Upper lobe of left lung (tissue), 6 donors: ENCODE measurements around the gene PDE4D. TPM values are rescaled to one million over a fixed set of nuclear protein-coding genes. Genes with fewer than 3 reads are reported as not detected.

Experiments used
- ATAC-seq, 2 donors: fragments of 200-7000 bp; cut with Tn5 transposase; one replicate each; pipeline ENCODE4 v1.9.1; 2022; ENCODE audit warnings: mild to moderate bottlenecking in 2 of 2, moderate library complexity in 2 of 2; ENCODE audit not compliant: low FRiP score in 2 of 2
- DNase-seq, 2 donors: peaks; one replicate each; pipeline ENCODE4 v3.0.0-alpha.2; 2019 to 2020
- H3K27ac ChIP-seq, 4 donors: fragments of 200-600 bp; sonication (generic); one replicate each; pipeline ENCODE4 v1.5.1; 2016 to 2019
- H3K27me3 ChIP-seq, 4 donors: fragments of 200-600 bp; sonication (generic); one replicate each; pipeline ENCODE4 v1.5.1; 2017 to 2019
- H3K36me3 ChIP-seq, 4 donors: fragments of 200-600 bp; sonication (generic); one replicate each; pipeline ENCODE4 v1.5.1; 2016 to 2019
- H3K4me1 ChIP-seq, 4 donors: fragments of 200-600 bp; sonication (generic); one replicate each; pipeline ENCODE4 v1.5.1; 2018 to 2019
- H3K4me3 ChIP-seq, 4 donors: fragments of 200-600 bp; sonication (generic); one replicate each; pipeline ENCODE4 v1.5.1; 2017 to 2019; ENCODE audit warnings: mild to moderate bottlenecking in 2 of 4, moderate library complexity in 1 of 4
- H3K9me3 ChIP-seq, 4 donors: fragments of 200-600 bp; sonication (generic); one replicate each; pipeline ENCODE4 v1.5.1; 2018 to 2019
- EP300 ChIP-seq, 4 donors: sonication (generic); formaldehyde crosslinking; IDR thresholded peaks; one replicate each; pipeline ENCODE4 v1.5.1; 2017; ENCODE audit warnings: antibody characterized with exemption in 4 of 4, control low read depth in 2 of 4
- POLR2A ChIP-seq, 4 donors: fragments of 450-650 bp; IDR thresholded peaks; one replicate each; pipeline ENCODE4 v1.5.1; 2016 to 2017; ENCODE audit warnings: antibody characterized with exemption in 4 of 4, mild to moderate bottlenecking in 2 of 4
- POLR2AphosphoS5 ChIP-seq, 2 donors: sonication (generic); formaldehyde crosslinking; IDR thresholded peaks; one replicate each; pipeline ENCODE4 v1.5.1; 2017; ENCODE audit warnings: antibody characterized with exemption in 2 of 2
- WGBS, 2 donors: methylation state at CpG; one replicate each; pipeline ENCODE4 v1.1.5; 2017 to 2018; 5-methylcytosine and 5-hydroxymethylcytosine counted together
- total RNA-seq, 6 donors: library from RNA; depleted of rRNA in 4 of 6; stranded (reverse); fragments of >200 nt in 4 of 6; gene quantifications; one replicate each; pipeline versions ENCODE4 v1.1.0 to v1.2.1, GENCODE V29; 2016 to 2021
- TF ChIP-seq, protein P1 (sequence below), 6 experiments: fragments of 450-650 bp in 4 of 6; fragments of 200-600 bp in 2 of 6; sonication (generic) in 2 of 6; IDR thresholded peaks; one replicate each; pipeline ENCODE4 v1.5.1; 2016 to 2019; ENCODE audit warnings: antibody characterized with exemption in 6 of 6
- donor health status: DM: no; HTN: no; CAD: no; lungs with moderate emphysema.
- donor health status: DM: no; HTN: yes; CAD: no; lungs with severe emphysema.

The PDE4D gene
- total RNA-seq, 6 donors from 2014 or later, result 50.4 to 188 (median 84.0) TPM

DNA sequence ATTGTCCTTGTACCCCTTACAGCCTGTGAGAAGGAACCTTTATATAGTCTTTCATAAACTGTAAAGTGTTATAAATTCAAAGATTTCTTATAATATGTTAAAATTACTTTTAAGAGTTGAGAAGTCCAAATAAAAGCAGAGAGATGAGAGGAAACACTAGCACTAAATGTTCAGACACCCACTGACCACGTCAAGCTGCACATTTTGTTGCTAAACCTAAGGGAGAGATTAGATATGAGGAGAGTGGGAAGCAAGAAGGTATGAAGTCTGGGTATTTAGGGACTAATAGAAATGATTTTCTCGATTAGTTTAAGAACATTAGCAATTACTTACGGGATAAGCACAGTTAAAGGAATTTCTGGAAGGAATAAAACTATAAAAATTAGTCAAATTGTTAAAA lies 803.8 kb downstream of the PDE4D start:
- TF ChIP-seq EP300 (IDR thresholded peaks at IDR 0.05), result no peak
- no peak for TF ChIP-seq POLR2AphosphoS5 (IDR thresholded peaks at IDR 0.05)
- TF ChIP-seq, protein P1, sequence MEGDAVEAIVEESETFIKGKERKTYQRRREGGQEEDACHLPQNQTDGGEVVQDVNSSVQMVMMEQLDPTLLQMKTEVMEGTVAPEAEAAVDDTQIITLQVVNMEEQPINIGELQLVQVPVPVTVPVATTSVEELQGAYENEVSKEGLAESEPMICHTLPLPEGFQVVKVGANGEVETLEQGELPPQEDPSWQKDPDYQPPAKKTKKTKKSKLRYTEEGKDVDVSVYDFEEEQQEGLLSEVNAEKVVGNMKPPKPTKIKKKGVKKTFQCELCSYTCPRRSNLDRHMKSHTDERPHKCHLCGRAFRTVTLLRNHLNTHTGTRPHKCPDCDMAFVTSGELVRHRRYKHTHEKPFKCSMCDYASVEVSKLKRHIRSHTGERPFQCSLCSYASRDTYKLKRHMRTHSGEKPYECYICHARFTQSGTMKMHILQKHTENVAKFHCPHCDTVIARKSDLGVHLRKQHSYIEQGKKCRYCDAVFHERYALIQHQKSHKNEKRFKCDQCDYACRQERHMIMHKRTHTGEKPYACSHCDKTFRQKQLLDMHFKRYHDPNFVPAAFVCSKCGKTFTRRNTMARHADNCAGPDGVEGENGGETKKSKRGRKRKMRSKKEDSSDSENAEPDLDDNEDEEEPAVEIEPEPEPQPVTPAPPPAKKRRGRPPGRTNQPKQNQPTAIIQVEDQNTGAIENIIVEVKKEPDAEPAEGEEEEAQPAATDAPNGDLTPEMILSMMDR (IDR thresholded peaks at IDR 0.05), result no peak
- no peak for TF ChIP-seq POLR2A (IDR thresholded peaks at IDR 0.05)
- Histone ChIP-seq H3K4me1 (no peaks in the 10 kb centered on the region), H3K9me3 (no peaks in the 10 kb centered on the region), H3K27ac (no peak overlapping the region), H3K4me3 (no peak overlapping the region), H3K36me3 (no peaks in the 10 kb centered on the region), H3K27me3 (no peaks in the 10 kb centered on the region)
- ATAC-seq (no peak), DNase-seq (no peak)
- 63 to 73% methylated on average over 3 of the region's 3 CpGs for WGBS, 2 donors

DNA sequence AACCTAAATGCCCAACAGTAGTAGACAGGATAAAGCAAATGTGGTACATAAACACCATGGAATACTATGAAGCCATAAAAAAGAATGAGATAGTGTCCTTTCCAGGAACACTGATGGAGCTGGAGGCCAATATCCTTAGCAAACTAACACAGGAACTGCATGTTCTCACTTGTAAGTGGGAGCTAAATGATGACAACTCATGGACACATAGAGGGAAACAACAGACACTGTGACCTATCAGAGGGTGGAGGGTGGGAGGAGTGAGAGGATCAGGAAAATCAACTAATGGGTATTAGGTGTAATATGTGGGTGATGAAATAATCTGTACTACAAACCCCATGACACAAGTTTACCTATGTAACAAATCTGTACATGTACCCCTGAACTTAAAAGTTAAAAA lies 805.0 kb downstream of the PDE4D start:
- H3K36me3 ChIP-seq, result no peaks in the 10 kb centered on the region
- ATAC-seq, result no peak
- H3K9me3 ChIP-seq, result no peaks in the 10 kb centered on the region
- no peaks in the 10 kb centered on the region for H3K4me1 ChIP-seq
- H3K4me3 ChIP-seq, result no peak overlapping the region
- DNase-seq, result no peak
- H3K27ac ChIP-seq, result no peak overlapping the region
- TF ChIP-seq POLR2AphosphoS5 (IDR thresholded peaks at IDR 0.05) (no peak), POLR2A (IDR thresholded peaks at IDR 0.05) (no peak), EP300 (IDR thresholded peaks at IDR 0.05) (no peak)
- TF ChIP-seq, protein P1 (IDR thresholded peaks at IDR 0.05), result no peak
- H3K27me3 ChIP-seq, result no peaks in the 10 kb centered on the region

DNA sequence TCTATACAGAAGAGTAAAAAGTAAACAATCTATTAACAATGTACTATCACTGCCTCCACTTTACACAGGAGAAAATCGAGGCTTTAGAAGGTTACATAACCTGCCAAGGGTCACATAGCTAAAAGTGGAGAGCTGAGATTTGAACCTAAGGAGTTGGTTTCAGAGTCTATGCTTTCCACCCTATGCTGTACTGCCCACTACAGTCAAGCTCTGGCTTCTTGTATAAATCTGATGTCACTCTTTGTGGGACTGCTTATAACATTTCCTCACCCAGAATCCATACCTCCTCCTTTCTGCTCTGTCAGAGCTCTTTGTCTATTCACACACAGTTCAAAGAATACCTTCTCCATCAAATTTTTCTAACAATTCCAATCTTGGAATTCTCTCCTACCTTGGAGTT lies 807.5 kb downstream of the PDE4D start:
- Histone ChIP-seq H3K27ac (no peak overlapping the region), H3K9me3 (no peaks in the 10 kb centered on the region), H3K27me3 (no peaks in the 10 kb centered on the region), H3K4me3 (no peak overlapping the region), H3K36me3 (no peaks in the 10 kb centered on the region), H3K4me1 (no peaks in the 10 kb centered on the region)
- TF ChIP-seq POLR2AphosphoS5 (IDR thresholded peaks at IDR 0.05), result no peak
- no peak for TF ChIP-seq POLR2A (IDR thresholded peaks at IDR 0.05)
- TF ChIP-seq, protein P1 (IDR thresholded peaks at IDR 0.05), result no peak
- TF ChIP-seq EP300 (IDR thresholded peaks at IDR 0.05), result no peak
- no peak for ATAC-seq
- 38 to 50% methylated on average over 1 of the region's 1 CpG for WGBS, 2 donors
- DNase-seq, result no peak

DNA sequence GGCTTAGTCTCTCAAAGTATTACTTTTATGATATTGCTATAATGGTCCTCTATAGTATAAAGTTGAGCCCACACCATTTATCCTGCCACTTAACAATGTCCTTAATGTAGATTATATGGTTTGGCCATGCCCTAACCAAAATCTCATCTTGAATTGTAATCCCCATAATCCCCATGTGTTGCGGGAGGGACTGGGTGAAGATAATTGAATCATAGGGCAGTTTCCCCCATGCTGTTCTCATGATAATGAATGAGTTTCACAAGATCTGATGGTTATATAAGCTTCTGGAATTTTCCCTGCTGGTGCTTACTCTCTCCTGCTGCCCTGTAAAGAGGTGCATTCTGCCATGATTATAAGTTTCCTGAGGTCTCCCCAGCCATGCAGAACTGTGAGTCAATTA lies 811.8 kb downstream of the PDE4D start:
- H3K9me3 ChIP-seq, result no peaks in the 10 kb centered on the region
- 89 to 100% methylated on average over 1 of the region's 1 CpG for WGBS, 2 donors
- no peak overlapping the region for H3K4me3 ChIP-seq
- no peaks in the 10 kb centered on the region for H3K36me3 ChIP-seq
- no peak overlapping the region for H3K27ac ChIP-seq
- no peaks in the 10 kb centered on the region for H3K27me3 ChIP-seq
- no peaks in the 10 kb centered on the region for H3K4me1 ChIP-seq
- TF ChIP-seq POLR2AphosphoS5 (IDR thresholded peaks at IDR 0.05) (no peak), POLR2A (IDR thresholded peaks at IDR 0.05) (no peak), EP300 (IDR thresholded peaks at IDR 0.05) (no peak)
- DNase-seq (no peak), ATAC-seq (no peak)

DNA sequence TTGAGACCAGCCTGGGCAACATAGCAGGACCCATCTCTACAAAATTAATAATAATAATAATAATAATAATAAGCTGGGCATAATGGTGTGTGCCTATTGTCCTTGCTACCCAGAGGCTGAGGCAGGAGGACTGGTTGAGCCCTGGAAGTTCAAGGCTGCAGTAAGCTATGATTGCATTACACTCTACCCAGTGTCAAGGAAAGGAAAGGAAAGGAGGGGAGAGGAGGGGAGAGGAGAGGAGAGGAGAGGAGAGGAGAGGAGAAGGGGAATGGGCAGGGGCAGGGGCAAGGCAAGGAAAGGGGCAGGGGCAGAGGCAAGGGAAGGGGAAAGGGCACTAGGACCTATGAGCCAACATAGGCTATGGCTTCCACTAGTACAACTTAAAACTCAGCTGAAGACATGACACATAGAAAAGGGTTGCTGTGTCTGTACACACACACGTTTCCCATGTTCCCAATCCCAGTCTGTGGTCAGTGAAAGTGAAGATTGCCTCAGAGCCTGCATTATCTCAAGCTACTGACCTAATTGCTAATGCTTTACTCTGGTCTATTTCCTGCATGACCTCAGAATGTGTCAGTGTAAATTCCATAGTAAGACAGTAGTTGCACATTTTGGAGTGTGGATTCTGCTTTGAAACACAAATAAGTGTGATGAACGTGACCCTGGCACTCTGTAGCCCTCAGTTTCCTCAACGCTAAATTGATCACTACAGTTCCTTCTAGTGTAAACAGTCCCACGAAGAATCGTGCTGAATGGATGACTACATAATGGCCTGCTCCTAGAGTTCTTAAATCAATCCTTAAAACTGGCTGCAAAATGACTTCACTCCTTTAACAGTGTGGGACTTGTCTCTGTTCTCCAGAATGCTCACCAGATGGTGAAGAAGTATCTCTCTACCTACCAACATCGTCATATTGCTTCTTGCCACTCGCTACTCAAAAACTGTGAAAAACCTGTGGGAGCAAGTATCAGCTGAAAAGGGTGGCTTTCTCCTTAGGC lies 813.6 kb downstream of the PDE4D start:
- TF ChIP-seq POLR2AphosphoS5 (IDR thresholded peaks at IDR 0.05) (no peak), EP300 (IDR thresholded peaks at IDR 0.05) (no peak), POLR2A (IDR thresholded peaks at IDR 0.05) (no peak)
- TF ChIP-seq, protein P1 (IDR thresholded peaks at IDR 0.05), result no peak
- Histone ChIP-seq H3K27ac (no peak overlapping the region), H3K4me3 (no peak overlapping the region), H3K4me1 (no peaks in the 10 kb centered on the region), H3K9me3 (no peaks in the 10 kb centered on the region), H3K36me3 (no peaks in the 10 kb centered on the region), H3K27me3 (no peaks in the 10 kb centered on the region)
- 57 to 74% methylated on average over 7 of the region's 7 CpGs for WGBS, 2 donors
- DNase-seq, result no peak
- peak; percentile 19 to 95 for ATAC-seq
